ENCODE measurements around the gene CAPN3.

CAPN3 gene

GRCh38 chr15:42392309-42393024 lies 33.2 kb downstream of the CAPN3 start:
- TF ChIP-seq POLR2A (IDR thresholded peaks at IDR 0.05; ENCODE audit: low read length) = no peak
- TF ChIP-seq GATA1 (IDR thresholded peaks at IDR 0.05; ENCODE audit: low read depth, low read length) = no peak
- DNase-seq = no peak

GRCh38 chr15:42394106-42394505 lies 34.8 kb downstream of the CAPN3 start:
- TF ChIP-seq GATA1 (IDR thresholded peaks at IDR 0.05; ENCODE audit: low read depth, low read length) (no peak), POLR2A (IDR thresholded peaks at IDR 0.05; ENCODE audit: low read length) (no peak)
- no peak for DNase-seq

GRCh38 chr15:42395838-42396237 lies 36.5 kb downstream of the CAPN3 start:
- TF ChIP-seq POLR2A (IDR thresholded peaks at IDR 0.05; ENCODE audit: low read length) (no peak), GATA1 (IDR thresholded peaks at IDR 0.05; ENCODE audit: low read depth, low read length) (no peak)
- no peak for DNase-seq

- no peak for DNase-seq
- TF ChIP-seq GATA1 (IDR thresholded peaks at IDR 0.05; ENCODE audit: low read depth, low read length) = no peak
- TF ChIP-seq POLR2A (IDR thresholded peaks at IDR 0.05; ENCODE audit: low read length) = no peak
Measured at GRCh38 chr15:42401544-42402454, 42.5 kb downstream of the CAPN3 start.

- TF ChIP-seq GATA1 (IDR thresholded peaks at IDR 0.05; ENCODE audit: low read depth, low read length) (no peak), POLR2A (IDR thresholded peaks at IDR 0.05; ENCODE audit: low read length) (no peak)
Measured at GRCh38 chr15:42402455-42403205, 43.3 kb downstream of the CAPN3 start.

GRCh38 chr15:42403389-42403788 lies 44.1 kb downstream of the CAPN3 start:
- TF ChIP-seq POLR2A (IDR thresholded peaks at IDR 0.05; ENCODE audit: low read length) = no peak
- TF ChIP-seq GATA1 (IDR thresholded peaks at IDR 0.05; ENCODE audit: low read depth, low read length) = no peak
- DNase-seq = no peak

More at GRCh38 chr15:42402455-42403205, 43.3 kb downstream of the CAPN3 start:
- no peak for DNase-seq

GRCh38 chr15:42404461-42405235 lies 45.3 kb downstream of the CAPN3 start:
- no peak for TF ChIP-seq POLR2A (IDR thresholded peaks at IDR 0.05; ENCODE audit: low read length)
- TF ChIP-seq GATA1 (IDR thresholded peaks at IDR 0.05; ENCODE audit: low read depth, low read length) = no peak
- DNase-seq = no peak

GRCh38 chr15:42405863-42406482 lies 46.7 kb downstream of the CAPN3 start:
- no peak for DNase-seq
- TF ChIP-seq GATA1 (IDR thresholded peaks at IDR 0.05; ENCODE audit: low read depth, low read length) = no peak
- TF ChIP-seq POLR2A (IDR thresholded peaks at IDR 0.05; ENCODE audit: low read length) = no peak

GRCh38 chr15:42408178-42408577 lies 48.9 kb downstream of the CAPN3 start:
- no peak for DNase-seq
- TF ChIP-seq GATA1 (IDR thresholded peaks at IDR 0.05; ENCODE audit: low read depth, low read length) (no peak), POLR2A (IDR thresholded peaks at IDR 0.05; ENCODE audit: low read length) (no peak)

- TF ChIP-seq POLR2A (IDR thresholded peaks at IDR 0.05; ENCODE audit: low read length) = no peak
- no peak for TF ChIP-seq GATA1 (IDR thresholded peaks at IDR 0.05; ENCODE audit: low read depth, low read length)
- no peak for DNase-seq
Measured at GRCh38 chr15:42409011-42409410, 49.7 kb downstream of the CAPN3 start.

- no peak for TF ChIP-seq POLR2A (IDR thresholded peaks at IDR 0.05; ENCODE audit: low read length)
- no peak for TF ChIP-seq GATA1 (IDR thresholded peaks at IDR 0.05; ENCODE audit: low read depth, low read length)
- no peak for DNase-seq
Measured at GRCh38 chr15:42411884-42412283, 52.6 kb downstream of the CAPN3 start.

- TF ChIP-seq POLR2A (IDR thresholded peaks at IDR 0.05; ENCODE audit: low read length) = no peak
- no peak for TF ChIP-seq GATA1 (IDR thresholded peaks at IDR 0.05; ENCODE audit: low read depth, low read length)
- no peak for DNase-seq
Measured at GRCh38 chr15:42413920-42414319, 54.6 kb downstream of the CAPN3 start.

- DNase-seq = no peak
- TF ChIP-seq GATA1 (IDR thresholded peaks at IDR 0.05; ENCODE audit: low read depth, low read length) (no peak), POLR2A (IDR thresholded peaks at IDR 0.05; ENCODE audit: low read length) (no peak)
Measured at GRCh38 chr15:42419369-42419768, 60.1 kb downstream of the CAPN3 start.
